DMS79 (cell line): ENCODE measurements around the gene DOCK3.
"Not testable (repeated sequence)": the region's sequence is repeated elsewhere in the genome, so short reads cannot be mapped to it uniquely, and the experiment has no call there.

Source experiments
- DNase-seq: peaks from one replicate; lab custom pipeline; 2025; lab: John Stamatoyannopoulos, UW

Gene DOCK3

DNA sequence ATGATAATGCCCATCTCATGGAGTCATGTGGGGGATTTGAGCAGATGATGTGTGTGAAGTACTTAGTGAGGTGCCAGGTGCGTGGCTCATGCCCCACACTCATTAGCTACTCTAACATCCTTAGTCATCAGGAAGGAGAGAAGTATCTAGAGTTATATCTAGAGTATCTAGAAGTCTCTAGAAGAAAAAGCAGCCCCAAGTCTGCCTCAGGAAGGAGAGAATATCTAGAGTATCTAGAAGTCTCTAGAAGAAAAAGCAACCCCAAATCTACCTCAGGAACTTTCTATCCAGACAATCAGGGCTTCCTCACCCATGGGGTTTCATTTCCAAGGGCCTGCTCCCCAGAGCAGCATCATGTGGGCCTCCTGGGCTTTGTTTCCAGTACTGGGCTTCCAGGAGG, 24.7 kb upstream of the DOCK3 start:
- no peak for DNase-seq

DNA sequence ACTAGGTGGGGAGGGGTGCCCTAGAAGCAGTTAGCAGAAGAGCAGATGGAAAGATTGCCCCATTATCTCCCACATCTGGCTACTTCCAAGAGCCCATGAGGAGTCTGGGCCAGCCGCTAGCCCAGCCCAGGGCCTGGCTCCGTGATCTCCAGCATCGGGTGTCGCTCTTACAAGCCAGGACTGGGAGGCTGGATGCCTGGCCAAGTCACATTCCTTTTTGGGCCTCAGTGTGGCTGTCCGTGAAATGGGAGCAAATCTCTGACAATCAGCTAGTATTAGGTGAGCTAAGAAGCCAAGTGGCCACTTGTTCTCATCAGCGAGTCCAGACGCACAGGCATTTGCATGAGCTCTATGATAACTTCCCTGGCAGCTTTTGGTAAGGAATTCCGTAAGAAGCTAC, 23.3 kb upstream of the DOCK3 start:
- no peak for DNase-seq

DNA sequence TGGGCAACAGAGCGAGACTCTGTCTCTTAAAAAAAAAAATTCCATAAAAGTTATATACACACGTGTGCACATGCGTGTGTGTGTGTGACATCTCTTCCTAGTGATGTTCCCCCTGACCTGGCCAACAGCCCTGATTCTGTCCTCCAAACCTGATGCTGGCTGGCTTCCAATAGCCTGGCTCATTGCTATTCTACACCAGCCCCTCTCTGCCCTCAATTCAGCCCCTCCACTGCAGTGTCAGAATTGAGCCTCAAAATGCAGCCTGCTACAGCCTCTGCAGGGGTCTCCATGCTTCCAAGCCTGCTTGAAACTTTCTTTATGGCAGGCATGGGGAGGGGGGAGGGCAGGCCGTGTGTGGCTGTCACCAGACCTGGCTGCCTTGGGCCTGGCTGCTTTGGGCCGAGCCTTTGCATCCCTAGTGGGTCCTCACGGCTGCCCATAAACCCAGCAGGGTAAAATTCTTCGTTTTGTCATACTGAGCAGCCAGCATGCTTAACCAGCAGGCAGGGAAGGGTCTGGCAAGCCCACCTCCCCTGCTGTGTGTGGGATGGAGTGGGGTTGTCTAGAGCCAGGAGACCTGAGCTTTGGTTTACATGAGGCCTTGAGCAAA, 22.7 kb upstream of the DOCK3 start:
- no peak for DNase-seq

DNA sequence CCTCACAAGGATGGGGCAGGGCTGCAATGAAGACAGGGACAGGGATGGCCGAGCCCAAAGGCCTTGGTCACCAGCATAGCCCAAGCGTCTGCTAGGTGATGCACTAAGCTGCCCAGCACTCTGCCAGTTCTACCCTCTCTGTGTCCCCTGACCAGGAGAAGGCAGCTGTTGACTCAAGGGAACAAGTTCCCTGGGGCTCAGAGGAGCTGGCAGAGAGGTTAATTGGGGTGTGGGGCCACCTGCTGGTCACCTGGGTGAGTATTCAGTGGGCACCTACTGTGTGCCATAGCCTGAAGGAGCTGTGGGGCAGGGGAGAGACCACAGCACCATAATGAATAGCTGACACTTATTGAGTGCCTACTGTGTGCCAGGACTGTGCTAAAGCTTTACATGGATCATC, 22.0 kb upstream of the DOCK3 start:
- DNase-seq, result no peak

DNA sequence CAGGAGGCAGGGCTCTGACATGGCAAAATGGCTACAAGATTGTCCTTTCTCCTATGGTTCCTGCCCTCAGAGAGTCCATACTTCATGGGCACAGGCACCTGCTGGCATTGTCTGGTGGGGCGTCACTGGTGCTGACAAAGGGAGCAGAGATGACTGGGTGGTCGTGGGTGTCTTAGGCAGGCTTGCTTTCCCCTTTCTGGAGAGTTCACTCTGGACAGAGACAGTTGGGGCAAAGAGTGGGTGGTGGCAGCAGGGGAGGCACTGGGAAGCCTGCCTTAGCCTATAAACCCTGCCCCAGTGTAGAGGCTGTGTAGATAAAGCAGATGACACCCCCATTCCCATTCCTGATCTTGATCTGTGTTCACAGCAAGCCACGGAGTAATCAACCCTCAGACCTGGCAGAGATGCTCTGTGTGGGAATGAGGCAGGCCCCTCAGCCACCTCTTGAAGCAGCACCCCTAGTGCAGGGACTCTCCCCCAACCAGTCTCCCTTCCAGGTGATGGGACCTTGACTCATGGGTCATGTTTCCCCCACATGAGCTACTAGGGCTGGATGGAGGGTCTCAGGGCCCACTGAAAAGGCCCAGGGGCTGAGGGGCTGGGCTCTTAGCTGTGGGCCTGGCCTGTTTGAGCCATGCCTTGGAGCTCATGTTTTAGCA, 20.7 kb upstream of the DOCK3 start:
- DNase-seq, result no peak

DNA sequence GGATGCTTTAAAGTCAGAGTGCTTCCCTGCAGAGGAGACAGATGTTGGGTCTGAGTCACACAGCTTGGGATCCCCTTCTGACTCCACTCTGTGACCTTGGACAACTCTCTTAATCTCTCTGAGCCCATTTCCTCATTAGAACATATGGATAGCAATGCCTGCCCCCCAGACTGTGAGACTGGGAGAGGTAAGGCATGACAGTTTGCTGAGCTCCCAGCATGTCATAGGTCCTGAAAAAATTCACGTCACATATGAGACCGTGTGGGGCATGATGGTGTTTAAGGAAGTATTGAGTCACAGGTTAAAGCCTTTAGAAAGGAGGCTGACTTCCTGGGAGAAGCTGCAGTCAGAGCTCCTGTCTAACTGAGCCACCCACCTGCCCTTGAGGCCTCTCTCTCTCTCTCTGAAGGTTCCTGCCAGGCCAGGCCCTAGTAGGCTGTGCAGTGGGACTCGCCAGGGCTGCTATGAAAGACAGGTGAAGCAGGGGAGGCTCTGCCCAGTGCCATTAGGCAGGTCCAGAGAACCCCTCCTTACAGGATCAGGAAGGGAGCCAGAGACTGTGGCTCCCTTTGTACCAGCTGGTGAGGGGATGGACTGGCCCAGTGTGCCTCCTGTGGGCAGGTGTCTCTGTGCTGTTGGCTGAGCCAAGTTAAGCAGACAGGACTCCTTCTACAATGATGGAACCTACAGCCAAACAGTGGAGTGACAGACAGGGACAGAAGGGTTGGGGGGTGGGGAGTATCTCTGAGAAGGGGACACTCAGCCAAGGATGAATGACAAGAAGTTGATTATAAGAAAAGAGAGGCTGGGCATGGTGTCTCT, 19.5 kb upstream of the DOCK3 start:
- no peak for DNase-seq

DNA sequence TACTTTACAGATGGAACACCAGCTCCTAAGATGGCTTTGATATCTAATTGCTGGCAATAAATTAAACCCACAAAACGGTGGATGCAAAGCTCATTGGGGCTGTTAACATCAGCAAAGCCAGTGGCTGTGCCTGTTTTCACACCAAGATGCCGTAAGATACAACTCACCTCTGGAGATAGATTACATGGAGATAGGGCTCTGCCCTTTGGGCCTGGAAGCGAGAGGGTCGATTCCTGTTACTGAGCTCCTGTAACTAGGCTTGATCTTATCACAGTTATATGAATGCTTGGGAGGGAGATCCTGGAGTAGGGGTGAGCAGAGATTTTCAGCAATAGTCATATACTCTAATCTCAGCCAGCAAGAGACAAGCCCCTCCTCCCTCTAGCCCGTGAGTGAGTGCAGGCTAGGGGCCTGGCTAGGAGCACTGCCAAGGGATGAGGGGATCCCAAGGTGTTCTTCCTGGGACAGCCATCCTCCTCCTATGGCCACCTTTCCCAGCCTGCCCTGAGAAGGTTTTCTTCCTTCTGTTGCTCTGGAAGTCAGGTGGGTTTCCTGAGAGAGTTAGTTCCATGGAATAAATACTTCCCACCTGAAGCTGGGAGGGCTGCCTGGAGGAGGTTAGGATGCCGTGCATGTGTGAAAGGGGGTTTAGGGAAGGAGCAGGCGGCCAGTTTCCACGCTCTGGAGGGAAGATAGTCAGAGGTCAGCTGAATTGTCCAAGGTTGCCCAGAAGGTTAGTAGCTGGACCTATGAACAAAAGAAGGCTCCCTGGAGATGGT, 18.1 kb upstream of the DOCK3 start:
- DNase-seq, result no peak

DNA sequence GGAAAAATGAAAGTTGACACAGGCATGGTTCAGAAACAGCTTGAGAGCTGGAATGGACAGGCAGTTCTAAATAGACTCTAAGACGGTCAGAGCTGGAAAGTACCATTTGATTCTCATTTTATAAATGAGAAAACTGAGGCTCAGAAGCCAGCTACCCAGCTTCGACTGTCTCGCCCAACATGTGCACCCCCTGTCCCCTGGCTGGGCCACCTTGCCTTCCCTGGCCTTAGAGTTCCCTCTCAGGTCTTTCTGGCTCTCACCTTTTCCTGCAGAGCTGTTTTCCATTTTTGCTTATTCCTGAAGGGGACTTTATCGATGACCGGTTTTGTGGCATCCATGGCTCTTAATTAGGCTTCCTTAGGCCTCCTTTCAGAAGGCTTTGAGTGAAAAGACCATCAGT, 17.3 kb upstream of the DOCK3 start:
- DNase-seq, result no peak

DNA sequence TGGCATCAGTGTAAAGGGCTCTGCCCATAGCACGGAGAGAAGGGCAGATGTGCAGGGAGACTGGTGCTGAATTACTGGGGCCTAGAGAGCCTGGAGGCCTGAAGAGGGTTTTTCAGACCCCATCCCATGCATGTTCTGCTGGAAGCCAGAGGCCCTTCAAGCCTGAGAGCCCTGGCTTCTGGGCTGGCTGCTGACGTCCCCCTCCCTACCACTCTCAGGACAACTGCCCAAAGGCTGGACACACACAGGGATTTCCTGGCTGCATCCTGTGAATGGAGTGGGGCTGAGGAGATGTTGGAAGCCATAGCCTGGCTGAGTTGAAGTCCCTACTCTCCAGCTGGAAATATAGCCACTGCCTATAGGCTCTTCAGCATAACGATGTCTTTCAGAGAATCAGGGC, 16.9 kb upstream of the DOCK3 start:
- no peak for DNase-seq

DNA sequence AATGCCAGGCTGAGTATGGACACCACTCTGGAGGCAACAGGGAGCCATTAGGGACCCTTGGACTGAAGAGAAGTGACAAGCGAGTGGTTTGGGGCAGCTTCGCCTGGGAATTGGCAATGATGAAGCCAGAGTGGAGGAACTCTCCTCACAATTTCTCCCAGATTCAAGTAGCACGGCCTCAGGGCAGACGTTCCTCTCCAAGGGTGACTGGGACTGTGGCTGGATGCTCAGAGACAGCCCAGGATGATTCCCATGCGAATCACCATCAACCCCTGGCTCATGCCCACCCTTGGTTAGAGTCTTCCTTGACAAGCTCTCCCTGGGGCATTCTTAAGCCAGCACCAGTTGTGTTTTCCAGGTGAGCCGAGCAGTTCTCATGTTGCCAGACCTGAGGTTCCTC, 16.3 kb upstream of the DOCK3 start:
- DNase-seq, result no peak

DNA sequence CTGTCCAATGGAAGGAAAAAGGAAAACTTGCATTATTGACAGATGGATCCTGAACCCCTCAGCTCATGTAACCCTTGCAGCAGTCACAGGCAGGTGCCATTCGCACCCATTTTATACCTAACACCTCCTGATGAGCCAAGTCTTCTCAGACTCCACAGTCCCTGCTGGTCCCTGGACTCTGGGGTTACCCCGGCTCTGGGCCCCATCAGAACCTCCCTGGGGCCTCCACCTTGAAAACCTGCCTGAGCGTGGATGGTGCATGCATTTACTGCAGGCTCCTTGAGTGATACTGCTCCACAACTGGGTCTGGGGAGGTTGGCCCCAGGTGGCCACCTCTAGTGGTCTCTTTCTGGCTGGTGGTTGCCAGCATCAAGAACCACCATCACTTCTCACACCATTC, 15.9 kb upstream of the DOCK3 start:
- no peak for DNase-seq

DNA sequence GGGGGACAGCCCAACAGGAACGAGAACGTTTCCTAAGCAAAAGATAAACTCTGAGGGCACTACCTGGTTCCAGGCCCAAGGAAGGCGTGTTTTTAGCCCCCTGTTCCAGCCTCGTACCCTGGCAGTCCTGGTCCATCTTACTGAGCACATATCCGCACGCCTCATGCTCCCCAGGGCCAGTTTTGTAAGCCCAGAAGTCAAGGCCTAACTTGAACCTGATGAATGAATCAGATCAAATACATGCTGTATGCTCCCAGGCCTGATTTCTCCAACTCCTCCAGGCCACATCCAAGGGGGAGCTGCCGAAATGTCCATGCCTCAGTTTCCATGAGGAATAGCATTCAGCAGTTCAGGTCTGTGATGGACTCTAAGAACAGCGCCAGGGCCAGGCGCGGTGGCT, 14.3 kb upstream of the DOCK3 start:
- no peak for DNase-seq

DNA sequence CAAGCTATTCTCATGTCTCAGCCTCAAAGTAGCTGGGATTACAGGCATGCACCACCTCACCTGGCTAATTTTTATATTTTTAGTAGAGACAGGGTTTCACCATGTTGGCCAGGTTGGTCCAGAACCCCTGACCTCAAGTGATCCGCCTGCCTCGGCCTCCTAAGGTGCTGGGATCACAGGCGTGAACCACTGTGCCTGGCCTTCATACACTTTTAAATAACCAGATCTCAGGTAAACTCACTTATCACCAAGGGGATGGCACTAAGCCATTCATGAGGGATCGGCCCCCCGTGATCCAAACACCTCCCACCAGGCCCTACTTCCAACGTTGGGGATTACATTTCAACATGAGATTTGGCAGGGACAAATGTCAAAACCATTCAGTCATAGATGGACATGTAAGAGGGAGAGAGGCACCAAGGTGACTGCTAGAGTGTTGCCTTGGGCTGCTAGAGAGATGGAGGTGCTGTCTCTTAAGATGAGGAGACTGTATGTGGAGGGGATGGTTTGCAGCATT, 13.3 kb upstream of the DOCK3 start:
- no peak for DNase-seq

DNA sequence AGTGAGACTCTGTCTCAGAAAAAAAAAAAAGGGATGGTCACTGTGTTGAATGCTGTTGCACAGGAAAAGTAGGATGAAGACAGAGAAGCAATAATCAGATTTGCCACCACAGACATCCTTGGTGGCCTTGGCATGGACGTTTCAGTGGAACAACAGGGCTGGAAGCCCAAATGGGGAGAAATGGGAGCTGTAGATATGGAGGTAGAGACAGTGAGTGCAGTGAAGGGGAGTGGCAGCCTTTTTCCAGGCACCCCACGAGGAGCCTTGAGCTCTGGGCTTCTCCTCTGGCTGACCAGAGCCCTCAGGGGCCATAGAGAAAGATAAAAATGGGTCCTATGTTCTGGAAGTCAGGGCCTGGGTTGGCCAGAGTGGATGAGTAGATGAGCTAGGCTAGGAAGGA, 12.3 kb upstream of the DOCK3 start:
- no peak for DNase-seq

DNA sequence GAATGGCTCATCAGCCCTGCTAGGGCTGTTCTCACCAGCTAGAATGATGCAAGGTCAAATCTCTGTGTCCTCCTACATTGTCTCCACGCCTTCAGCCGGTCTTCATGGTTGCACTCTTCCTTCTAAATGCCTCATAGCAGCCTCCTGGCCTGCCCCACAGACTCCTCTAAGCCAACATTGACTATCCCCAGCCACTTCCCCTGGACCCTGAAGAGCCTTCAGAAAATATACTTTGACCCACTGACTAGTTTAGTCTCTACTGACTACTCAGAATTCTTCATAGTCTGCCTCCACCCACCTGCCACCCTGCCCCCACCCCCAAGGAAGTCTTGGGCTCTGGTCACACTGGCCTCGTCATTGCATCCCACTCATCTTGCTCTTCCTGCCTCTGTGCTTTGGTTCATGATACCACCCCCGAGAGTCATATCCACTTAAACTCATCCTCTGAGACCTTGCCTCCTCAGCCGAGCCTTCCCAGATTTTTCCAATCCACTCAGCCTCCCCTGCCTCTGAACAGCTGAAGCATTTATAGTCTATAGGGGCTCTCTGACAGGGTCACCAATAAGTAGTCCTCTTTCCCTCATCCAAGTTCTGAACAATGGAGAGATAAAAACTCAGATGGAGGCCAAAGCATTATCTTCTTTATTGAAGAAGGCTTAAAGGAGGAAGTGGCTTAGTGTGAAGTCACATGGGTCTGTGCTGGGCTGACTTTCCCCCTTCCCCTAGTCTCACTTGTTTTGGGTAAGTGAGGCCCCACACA, 9.5 kb upstream of the DOCK3 start:
- no peak for DNase-seq

DNA sequence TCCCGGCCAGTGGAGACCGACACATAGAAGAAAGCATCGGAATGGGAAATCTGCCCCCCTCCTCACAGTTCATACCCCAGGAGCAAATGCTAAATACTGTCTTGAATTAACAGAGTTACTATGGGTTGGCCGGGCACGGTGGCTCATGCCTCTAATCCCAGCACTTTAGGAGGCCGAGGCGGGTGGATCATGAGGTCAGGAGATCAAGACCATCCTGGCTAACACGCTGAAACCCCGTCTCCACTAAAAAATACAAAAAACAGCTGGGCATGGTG, 8.9 kb upstream of the DOCK3 start:
- not testable (repeated sequence) for DNase-seq

DNA sequence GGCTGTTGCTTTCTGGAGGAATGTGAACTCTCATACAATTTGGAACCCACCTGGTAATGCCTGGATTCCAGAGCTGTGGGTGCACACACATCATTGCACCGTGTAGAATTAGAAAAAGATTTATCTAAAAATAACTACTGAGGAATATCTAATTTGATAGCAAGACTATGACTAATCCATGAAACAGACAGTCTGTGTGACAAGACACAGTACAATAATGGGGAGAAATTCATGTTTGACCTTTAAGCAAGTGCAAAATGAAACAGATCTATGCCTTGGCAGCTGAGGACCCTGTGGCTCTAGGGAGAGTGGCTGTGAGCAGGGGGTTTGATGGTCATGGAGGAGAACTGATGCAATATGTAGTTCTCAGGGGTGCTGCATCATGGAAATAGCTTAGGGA, 7.9 kb upstream of the DOCK3 start:
- no peak for DNase-seq

DNA sequence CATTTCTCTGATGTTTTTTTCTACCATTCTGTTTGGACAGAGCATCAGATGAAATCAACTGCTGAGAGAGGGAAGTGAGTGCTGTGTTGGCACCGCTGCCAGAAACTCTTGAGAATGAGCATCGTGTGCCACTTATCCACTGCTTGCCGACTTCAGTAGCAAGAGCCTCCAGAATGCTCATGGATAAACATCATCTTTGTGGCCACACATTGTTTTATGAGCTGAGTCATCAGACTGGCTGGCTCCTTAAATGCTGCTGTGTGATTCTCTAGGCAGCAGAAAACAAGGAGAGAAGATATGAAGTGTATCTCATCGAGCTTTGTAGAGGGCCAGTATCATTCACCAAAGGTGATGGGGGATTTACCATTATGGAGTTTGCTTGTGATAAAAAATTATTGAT, 3.4 kb upstream of the DOCK3 start:
- DNase-seq, result peak; percentile 94

DNA sequence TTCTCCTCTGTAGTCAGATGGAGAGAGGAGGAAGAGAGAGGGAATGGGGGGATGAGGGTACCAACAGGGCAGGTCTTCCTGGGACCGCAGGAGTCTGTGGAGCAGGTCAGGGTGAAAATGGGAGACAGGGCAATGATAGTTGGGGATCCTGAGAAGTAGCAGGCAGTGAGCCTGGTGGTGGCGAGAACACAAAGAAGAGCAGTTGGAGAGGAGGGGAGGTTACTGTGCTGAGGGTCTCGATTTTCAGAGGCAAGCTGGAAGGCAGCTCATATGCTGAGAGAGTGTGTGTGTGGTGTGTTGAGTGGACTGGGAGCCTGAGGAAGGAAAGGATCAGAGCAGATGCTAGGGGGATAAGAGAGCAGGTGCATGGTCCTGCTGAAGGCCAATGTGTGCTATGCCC, 2.1 kb upstream of the DOCK3 start:
- DNase-seq, result no peak

DNA sequence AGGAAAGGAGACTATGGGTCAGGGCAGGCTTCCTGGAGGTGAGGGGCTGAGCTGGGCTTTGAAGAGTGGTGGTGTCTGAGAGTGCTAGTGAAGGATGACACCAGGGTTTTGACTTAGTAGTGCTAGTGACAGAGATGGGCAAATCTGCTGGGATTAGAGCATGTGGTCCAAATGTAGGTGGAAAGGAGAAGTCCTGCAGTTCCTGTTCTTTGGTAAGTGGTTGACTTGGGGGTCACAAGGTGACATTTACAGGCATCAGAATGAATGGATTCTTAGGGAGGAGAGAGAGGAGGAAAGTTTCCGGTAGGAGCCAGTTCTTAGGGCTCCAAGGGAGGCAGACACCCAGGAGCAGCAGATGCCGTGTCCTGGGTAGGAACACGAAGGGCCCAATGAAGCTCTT, 796 bp upstream of the DOCK3 start:
- no peak for DNase-seq

DNA sequence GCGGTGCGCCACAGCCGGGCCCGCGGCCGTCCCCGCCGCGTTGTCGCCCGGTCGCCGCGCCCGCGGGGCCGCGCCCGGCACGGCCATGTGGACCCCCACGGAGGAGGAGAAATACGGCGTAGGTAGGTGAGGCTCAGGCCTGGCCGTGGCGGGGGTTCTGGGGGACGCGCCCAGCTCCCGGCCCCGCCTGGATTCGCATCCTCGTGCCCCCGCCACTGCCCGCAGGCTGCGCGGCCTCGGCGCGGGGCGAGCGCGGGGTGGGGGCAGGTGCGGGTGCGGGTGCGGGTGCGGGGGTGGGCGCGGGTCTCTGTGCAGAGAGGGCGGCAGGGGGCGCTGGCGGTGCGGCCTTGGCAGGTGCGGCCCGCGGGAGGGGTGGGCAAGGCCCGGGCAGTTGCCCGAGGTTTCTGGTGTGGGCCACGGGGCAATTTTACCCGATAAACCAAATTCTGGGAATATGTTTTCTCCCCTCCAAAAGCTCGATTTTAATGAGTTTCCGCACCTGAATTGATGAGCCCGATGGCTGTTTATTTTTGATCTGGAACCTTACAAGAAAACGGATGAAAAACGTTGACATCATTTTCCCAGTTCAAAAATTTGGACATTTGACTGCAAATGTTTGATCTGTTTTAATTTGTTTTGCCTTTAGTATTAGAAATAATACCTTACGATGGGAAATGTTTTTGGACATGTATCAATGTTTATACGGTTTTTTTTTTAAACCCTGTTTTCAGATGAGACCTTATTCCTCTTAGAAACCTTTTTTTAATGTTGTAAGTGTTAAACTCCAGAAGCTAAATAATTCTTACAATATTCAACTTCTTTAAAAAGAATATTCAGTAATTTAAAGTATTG, 678 bp downstream of the DOCK3 start:
- DNase-seq, result no peak
